ENCODE measurements around the gene PLEKHF1. TPM values are rescaled to one million over a fixed set of nuclear protein-coding genes. Genes with fewer than 3 reads are reported as not detected.

The PLEKHF1 gene
- total RNA-seq, 1 donor from 2014 or later, result 1.9 TPM

Other genes starting within 250 kb of the PLEKHF1 start
- 12.3 TPM for gene VSTM2B, start 139.5 kb upstream of the PLEKHF1 start, total RNA-seq
- gene POP4, start 59.2 kb upstream of the PLEKHF1 start, total RNA-seq, result 37.7 TPM
- gene C19orf12, start 49.8 kb downstream of the PLEKHF1 start, total RNA-seq, result 40.2 TPM
- gene CCNE1, start 146.5 kb downstream of the PLEKHF1 start, total RNA-seq, result 1.1 TPM